ENCODE data around the gene ETV7.
"Not testable (repeated sequence)": the region's sequence is repeated elsewhere in the genome, so short reads cannot be mapped to it uniquely, and the experiment has no call there.

The ETV7 gene

GRCh38 chr6:36387440-36388303, at the start of gene ETV7:
Gene ETV7, minus strand, starts transcription at chr6:36387669. Its CDS starts 128 bp downstream, at chr6:36387541.
- DNase-seq (ENCODE audit: low read depth): no peak

- DNase-seq (ENCODE audit: low read depth): peak; percentile 73
These were observed 49.0 kb upstream of the ETV7 start for GRCh38 chr6:36436466-36436865.

GRCh38 chr6:36432151-36432671, 44.7 kb upstream of the ETV7 start:
- DNase-seq (ENCODE audit: low read depth): peak; percentile 53

- DNase-seq (ENCODE audit: low read depth): no peak
These were observed 43.7 kb upstream of the ETV7 start for GRCh38 chr6:36431197-36431596.

- DNase-seq (ENCODE audit: low read depth): no peak
These were observed 42.9 kb upstream of the ETV7 start for GRCh38 chr6:36430351-36430750.

GRCh38 chr6:36428911-36429310, 41.4 kb upstream of the ETV7 start:
- no peak for DNase-seq (ENCODE audit: low read depth)

GRCh38 chr6:36426622-36427021, 39.2 kb upstream of the ETV7 start:
- DNase-seq (ENCODE audit: low read depth): no peak

GRCh38 chr6:36423101-36423824, 35.8 kb upstream of the ETV7 start:
- DNase-seq (ENCODE audit: low read depth): peak; percentile 78

- DNase-seq (ENCODE audit: low read depth): no peak
These were observed 35.2 kb upstream of the ETV7 start for GRCh38 chr6:36422714-36423100.

- no peak for DNase-seq (ENCODE audit: low read depth)
These were observed 31.8 kb upstream of the ETV7 start for GRCh38 chr6:36419310-36419709.

- DNase-seq (ENCODE audit: low read depth): no peak
These were observed 31.1 kb upstream of the ETV7 start for GRCh38 chr6:36418558-36418957.

- DNase-seq (ENCODE audit: low read depth): no peak
These were observed 27.0 kb upstream of the ETV7 start for GRCh38 chr6:36414481-36414880.

- no peak for DNase-seq (ENCODE audit: low read depth)
These were observed 26.3 kb upstream of the ETV7 start for GRCh38 chr6:36413489-36414480.

GRCh38 chr6:36409718-36410117, 22.2 kb upstream of the ETV7 start:
- not testable (repeated sequence) for DNase-seq (ENCODE audit: low read depth)

GRCh38 chr6:36404164-36404563, 16.7 kb upstream of the ETV7 start:
- DNase-seq (ENCODE audit: low read depth): no peak

GRCh38 chr6:36402481-36402880, 15.0 kb upstream of the ETV7 start:
- DNase-seq (ENCODE audit: low read depth): no peak

GRCh38 chr6:36399970-36400369, 12.5 kb upstream of the ETV7 start:
- no peak for DNase-seq (ENCODE audit: low read depth)

- no peak for DNase-seq (ENCODE audit: low read depth)
These were observed 5.2 kb upstream of the ETV7 start for GRCh38 chr6:36392621-36393020.

GRCh38 chr6:36389353-36389752, 1.9 kb upstream of the ETV7 start:
- no peak for DNase-seq (ENCODE audit: low read depth)

- no peak for DNase-seq (ENCODE audit: low read depth)
These were observed 702 bp downstream of the ETV7 start for GRCh38 chr6:36386495-36387439.

- no peak for DNase-seq (ENCODE audit: low read depth)
These were observed 3.4 kb downstream of the ETV7 start for GRCh38 chr6:36384095-36384494.
